A673 (cell line): ENCODE results near the gene UPK1B.

Experiments
- EZH2 ChIP-seq: fragments of 200-600 bp; sonication (generic); IDR thresholded peaks from 2 replicates; pipeline ENCODE4 v1.6.1; 2017; ENCODE audit warnings: borderline replicate concordance, low read depth, mild to moderate bottlenecking, mixed read lengths, antibody characterized with exemption, low read length; ENCODE audit not compliant: poor library complexity, severe bottlenecking
- TF ChIP-seq, protein P1 (sequence below): fragments of 300-800, 200-600 bp; sonication (generic); conservative IDR thresholded peaks from 2 replicates; pipeline ENCODE4 v1.5.1; 2017; ENCODE audit warnings: low read depth, mild to moderate bottlenecking, antibody characterized with exemption, low read length, moderate library complexity, mixed read lengths

DNA sequence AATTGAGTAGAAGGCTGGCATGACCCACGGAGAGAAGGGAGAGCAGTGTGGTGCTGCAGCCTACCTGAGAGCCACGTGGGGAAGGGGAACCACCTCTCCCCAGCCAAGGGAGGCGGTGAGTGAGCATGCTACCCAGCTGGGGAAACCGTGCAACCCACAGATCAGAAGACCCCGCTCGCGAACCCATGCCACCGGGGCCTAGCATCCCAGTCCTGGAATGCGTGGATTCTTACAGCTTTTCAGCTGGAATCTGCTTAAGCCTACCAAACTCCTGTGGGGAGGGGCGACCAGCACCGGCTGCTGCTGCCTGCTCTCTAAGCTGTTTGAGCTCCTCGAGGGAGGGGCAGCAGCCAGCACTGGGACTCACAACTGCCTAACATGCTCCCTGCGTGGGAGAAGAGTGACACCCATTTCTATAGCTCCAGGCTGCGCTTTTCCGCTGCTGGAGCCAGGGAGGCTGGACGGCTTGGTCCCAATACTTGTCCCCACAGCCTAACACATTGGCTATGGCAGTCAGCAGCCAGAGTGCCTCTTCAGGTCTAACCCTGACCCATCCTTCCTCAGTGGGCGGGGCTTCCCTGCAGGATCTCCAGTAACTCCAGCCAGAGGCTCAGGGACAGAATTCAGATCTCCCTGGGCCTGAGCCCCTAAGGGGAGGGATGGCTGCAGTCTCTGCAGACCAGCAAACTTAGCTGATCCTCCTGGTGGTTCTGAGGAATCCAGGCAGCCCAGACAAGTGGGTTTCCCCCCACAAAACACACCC is 47.5 kb upstream of the UPK1B start:
- TF ChIP-seq, protein P1, sequence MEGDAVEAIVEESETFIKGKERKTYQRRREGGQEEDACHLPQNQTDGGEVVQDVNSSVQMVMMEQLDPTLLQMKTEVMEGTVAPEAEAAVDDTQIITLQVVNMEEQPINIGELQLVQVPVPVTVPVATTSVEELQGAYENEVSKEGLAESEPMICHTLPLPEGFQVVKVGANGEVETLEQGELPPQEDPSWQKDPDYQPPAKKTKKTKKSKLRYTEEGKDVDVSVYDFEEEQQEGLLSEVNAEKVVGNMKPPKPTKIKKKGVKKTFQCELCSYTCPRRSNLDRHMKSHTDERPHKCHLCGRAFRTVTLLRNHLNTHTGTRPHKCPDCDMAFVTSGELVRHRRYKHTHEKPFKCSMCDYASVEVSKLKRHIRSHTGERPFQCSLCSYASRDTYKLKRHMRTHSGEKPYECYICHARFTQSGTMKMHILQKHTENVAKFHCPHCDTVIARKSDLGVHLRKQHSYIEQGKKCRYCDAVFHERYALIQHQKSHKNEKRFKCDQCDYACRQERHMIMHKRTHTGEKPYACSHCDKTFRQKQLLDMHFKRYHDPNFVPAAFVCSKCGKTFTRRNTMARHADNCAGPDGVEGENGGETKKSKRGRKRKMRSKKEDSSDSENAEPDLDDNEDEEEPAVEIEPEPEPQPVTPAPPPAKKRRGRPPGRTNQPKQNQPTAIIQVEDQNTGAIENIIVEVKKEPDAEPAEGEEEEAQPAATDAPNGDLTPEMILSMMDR, result no peak
- TF ChIP-seq EZH2, result no peak
